ENCODE data around the gene CCR4.

- TF ChIP-seq POLR2A (IDR thresholded peaks at IDR 0.05) (no peak), CTCF (IDR thresholded peaks at IDR 0.05) (no peak)
Observed at GRCh38 chr3:32946973-32947788, 4.3 kb upstream of the CCR4 start.

Measured in adrenal gland (tissue), 5 donors.